WTC11 (cell line): Measurements from ENCODE around the gene LTA. TPM values are rescaled to one million over a fixed set of nuclear protein-coding genes. Genes with fewer than 3 reads are reported as not detected.

Experiments used
- ATAC-seq: fragments of 200-7000 bp; cut with Tn5 transposase; 2 replicates; pipeline ENCODE4 v1.10.0; 2021; ENCODE audit warnings: mild to moderate bottlenecking, moderate library complexity
- CTCF ChIA-PET: fragments of 300-600 bp; sonication (Branson Sonifier 250); formaldehyde crosslinking; loops from one replicate; lab custom pipeline; 2021; ENCODE audit warnings: antibody characterized with exemption; lab: Charles Lee
- POLR2A ChIA-PET: fragments of 350-600 bp; sonication (Branson Sonifier 250); formaldehyde crosslinking; loops from one replicate; lab custom pipeline; 2021; ENCODE audit warnings: antibody characterized with exemption; lab: Charles Lee
- DNase-seq: peaks from one replicate; pipeline ENCODE4 v3.0.0; 2021; ENCODE audit warnings: low spot score
- H3K27ac Mint-ChIP-seq: 2 replicates; pipeline ENCODE4 v1.8.0; 2021; ENCODE audit warnings: mixed read lengths
- H3K27me3 Mint-ChIP-seq: 2 replicates; pipeline ENCODE4 v1.8.0; 2021; ENCODE audit warnings: low read depth, mild to moderate bottlenecking, moderate library complexity, mixed read lengths
- H3K36me3 Mint-ChIP-seq: 2 replicates; pipeline ENCODE4 v1.8.0; 2021; ENCODE audit warnings: mixed read lengths
- H3K4me1 Mint-ChIP-seq: 2 replicates; pipeline ENCODE4 v1.8.0; 2022; ENCODE audit warnings: mixed read lengths
- H3K4me3 Mint-ChIP-seq: 2 replicates; pipeline ENCODE4 v1.8.0; 2021; ENCODE audit warnings: mild to moderate bottlenecking, moderate library complexity, mixed read lengths
- H3K9me3 Mint-ChIP-seq: 2 replicates; pipeline ENCODE4 v1.8.0; 2021; ENCODE audit warnings: mixed read lengths
- ATF2 ChIP-seq: sonication (generic); formaldehyde crosslinking; IDR thresholded peaks from 2 replicates; pipeline ENCODE4 v1.8.1; 2022; ENCODE audit warnings: low read depth, missing genetic modification reagents, borderline replicate concordance
- ATF3 ChIP-seq: sonication (generic); formaldehyde crosslinking; conservative IDR thresholded peaks from 2 replicates; pipeline ENCODE4 v1.8.1; 2022; ENCODE audit warnings: mild to moderate bottlenecking, missing genetic modification reagents
- E2F4 ChIP-seq: sonication (generic); formaldehyde crosslinking; IDR thresholded peaks from 2 replicates; pipeline ENCODE4 v1.8.1; 2022; ENCODE audit warnings: low read depth, mild to moderate bottlenecking, moderate library complexity, missing genetic modification reagents, borderline replicate concordance
- E2F5 ChIP-seq: sonication (generic); formaldehyde crosslinking; IDR thresholded peaks from 2 replicates; pipeline ENCODE4 v1.8.1; 2022; ENCODE audit warnings: mild to moderate bottlenecking, moderate library complexity, missing genetic modification reagents
- EMX1 ChIP-seq: fragments of 250-450 bp; sonication (Bioruptor Pico); IDR thresholded peaks from 2 replicates; pipeline ENCODE4 v1.8.0; 2021; ENCODE audit warnings: mild to moderate bottlenecking
- ETV6 ChIP-seq: sonication (generic); formaldehyde crosslinking; IDR thresholded peaks from 2 replicates; pipeline ENCODE4 v1.8.1; 2022; ENCODE audit warnings: mild to moderate bottlenecking, missing genetic modification reagents
- FOXK1 ChIP-seq: sonication (generic); formaldehyde crosslinking; IDR thresholded peaks from 2 replicates; pipeline ENCODE4 v1.8.0; 2022; ENCODE audit warnings: mild to moderate bottlenecking, moderate library complexity, missing genetic modification reagents
- IRF2 ChIP-seq: sonication (generic); formaldehyde crosslinking; IDR thresholded peaks from 2 replicates; pipeline ENCODE4 v1.8.0; 2022; ENCODE audit warnings: low read depth, missing genetic modification reagents, borderline replicate concordance
- NFATC4 ChIP-seq: fragments of 250-450 bp; sonication (Bioruptor Pico); IDR thresholded peaks from 2 replicates; pipeline ENCODE4 v1.9.0; 2021; ENCODE audit warnings: mild to moderate bottlenecking
- STAT6 ChIP-seq: sonication (generic); formaldehyde crosslinking; conservative IDR thresholded peaks from 2 replicates; pipeline ENCODE4 v1.8.1; 2023; ENCODE audit warnings: mild to moderate bottlenecking, low read depth, missing genetic modification reagents, moderate library complexity
- TCF7 ChIP-seq: sonication (generic); formaldehyde crosslinking; IDR thresholded peaks from 2 replicates; pipeline ENCODE4 v1.8.0; 2022; ENCODE audit warnings: mild to moderate bottlenecking, low read depth, missing genetic modification reagents, moderate library complexity
- ZBTB43 ChIP-seq: sonication (generic); formaldehyde crosslinking; IDR thresholded peaks from 2 replicates; pipeline ENCODE4 v1.8.1; 2023; ENCODE audit warnings: mild to moderate bottlenecking, missing genetic modification reagents
- ZNF219 ChIP-seq: sonication (generic); formaldehyde crosslinking; IDR thresholded peaks from 2 replicates; pipeline ENCODE4 v1.8.0; 2023; ENCODE audit warnings: missing genetic modification reagents, mild to moderate bottlenecking, borderline replicate concordance
- ZNF263 ChIP-seq: sonication (generic); formaldehyde crosslinking; IDR thresholded peaks from 2 replicates; pipeline ENCODE4 v1.8.1; 2022; ENCODE audit warnings: low read depth, mild to moderate bottlenecking, moderate library complexity, missing genetic modification reagents
- ZNF425 ChIP-seq: fragments of 250-450 bp; sonication (Bioruptor Pico); conservative IDR thresholded peaks from 2 replicates; pipeline ENCODE4 v1.9.0; 2021; ENCODE audit warnings: mild to moderate bottlenecking
- ZNF671 ChIP-seq: fragments of 250-450 bp; sonication (Bioruptor Pico); IDR thresholded peaks from 2 replicates; pipeline ENCODE4 v1.8.0; 2021; ENCODE audit warnings: mild to moderate bottlenecking
- total RNA-seq: library from RNA; stranded (reverse); gene quantifications from 3 replicates; pipeline ENCODE4 v1.2.3, GENCODE V29; 2021

Gene LTA
- total RNA-seq, 1 experiment from 2014 or later = 0.46 TPM

- ChIA-PET POLR2A (no interaction called here), CTCF (no interaction called here)
- peaks cover 83% of the 10 kb centered on the region for H3K36me3 Mint-ChIP-seq
- no peaks in the 10 kb centered on the region for H3K27me3 Mint-ChIP-seq
- H3K4me1 Mint-ChIP-seq = peaks cover 48% of the 10 kb centered on the region
- ATAC-seq = no peak
- peak overlapping the region; percentile 53 for H3K27ac Mint-ChIP-seq
- no peaks in the 10 kb centered on the region for H3K9me3 Mint-ChIP-seq
- H3K4me3 Mint-ChIP-seq = no peak overlapping the region
- TF ChIP-seq STAT6 (CRISPR knock-in tag) (no peak), ZNF671 (CRISPR knock-in tag) (no peak), FOXK1 (CRISPR knock-in tag) (no peak)
- no peak for DNase-seq
Measured at GRCh38 chr6:31533455-31533841, 38.6 kb upstream of the LTA start.

- no peak for DNase-seq
- Mint-ChIP-seq H3K27me3 (no peaks in the 10 kb centered on the region), H3K27ac (no peak overlapping the region), H3K9me3 (no peaks in the 10 kb centered on the region), H3K4me1 (peaks cover 49% of the 10 kb centered on the region), H3K4me3 (no peak overlapping the region), H3K36me3 (peaks cover 89% of the 10 kb centered on the region)
- CTCF ChIA-PET = no interaction called here
- TF ChIP-seq ZNF425 (CRISPR knock-in tag) = peak; percentile 24; the same call in 1 of the 2 replicates
- TF ChIP-seq E2F5 (CRISPR knock-in tag) = no peak
- no peak; the same call in 1 of the 2 replicates for TF ChIP-seq EMX1
- TF ChIP-seq ZBTB43 (CRISPR knock-in tag) = no peak
- TF ChIP-seq ZNF263 (CRISPR knock-in tag) = no peak
- TF ChIP-seq ZNF219 (CRISPR knock-in tag) = no peak
- TF ChIP-seq NFATC4 = no peak; the same call in 1 of the 2 replicates
- TF ChIP-seq TCF7 (CRISPR knock-in tag) = no peak
- 0 out of 2 replicates have a peak, but pooled peaks have one; percentile 29 for TF ChIP-seq ZNF671 (CRISPR knock-in tag)
- no peak for TF ChIP-seq ETV6 (CRISPR knock-in tag)
- TF ChIP-seq ATF2 (CRISPR knock-in tag) = no peak
- TF ChIP-seq ATF3 (CRISPR knock-in tag) = no peak
- TF ChIP-seq E2F4 = no peak
- no peak for TF ChIP-seq IRF2
- TF ChIP-seq, all 79 proteins: peak for 2
- no peak for ATAC-seq
- POLR2A ChIA-PET = no interaction called here
Measured at GRCh38 chr6:31534011-31534410, 38.1 kb upstream of the LTA start.
